Measurements from ENCODE around the gene EEF1A2.

Gene EEF1A2

DNA sequence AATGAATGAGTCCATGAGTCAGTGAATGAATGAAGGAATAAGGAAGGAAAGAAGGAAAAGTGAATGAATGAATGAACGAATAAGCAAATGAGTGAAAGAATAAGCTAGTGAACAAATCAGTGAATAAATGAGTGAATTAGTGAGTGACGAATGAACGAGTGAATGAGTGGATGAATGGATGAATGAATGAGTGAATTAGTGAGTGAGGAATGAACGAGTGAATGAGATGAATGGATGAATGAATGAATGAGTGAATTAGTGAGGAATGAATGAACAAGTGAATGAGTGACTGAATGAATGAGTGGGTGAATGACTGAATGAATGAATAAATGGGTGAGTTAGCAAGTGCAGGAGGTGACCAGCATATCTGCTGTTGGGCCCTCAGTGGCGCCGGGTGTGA lies 44.9 kb upstream of the EEF1A2 start:
- Histone ChIP-seq H3K36me3 (replicated peaks; ENCODE audit: low read depth, low read length) (no peaks in the 10 kb centered on the region), H2AFZ (ENCODE audit: low read depth, low read length) (no peak overlapping the region), H4K20me1 (ENCODE audit: insufficient read depth, low read length) (no peaks in the 10 kb centered on the region; the same call in 1 of the 2 replicates), H3K27me3 (ENCODE audit: low read depth, low read length) (peaks cover 43% of the 10 kb centered on the region), H3K4me3 (ENCODE audit: low read length) (no peak overlapping the region), H3K9me3 (ENCODE audit: insufficient read depth, low read length) (no peaks in the 10 kb centered on the region), H3K4me2 (ENCODE audit: low read length) (no peak overlapping the region), H3K9ac (ENCODE audit: low read length) (no peak overlapping the region), H3K27ac (ENCODE audit: low read length) (no peak overlapping the region), H3K4me1 (ENCODE audit: low read length) (peaks cover 14% of the 10 kb centered on the region), H3K79me2 (ENCODE audit: low read length) (no peaks in the 10 kb centered on the region)
- no peak for TF ChIP-seq EZH2phosphoT487 (IDR thresholded peaks at IDR 0.05; ENCODE audit: low read depth)
- TF ChIP-seq, protein P1, sequence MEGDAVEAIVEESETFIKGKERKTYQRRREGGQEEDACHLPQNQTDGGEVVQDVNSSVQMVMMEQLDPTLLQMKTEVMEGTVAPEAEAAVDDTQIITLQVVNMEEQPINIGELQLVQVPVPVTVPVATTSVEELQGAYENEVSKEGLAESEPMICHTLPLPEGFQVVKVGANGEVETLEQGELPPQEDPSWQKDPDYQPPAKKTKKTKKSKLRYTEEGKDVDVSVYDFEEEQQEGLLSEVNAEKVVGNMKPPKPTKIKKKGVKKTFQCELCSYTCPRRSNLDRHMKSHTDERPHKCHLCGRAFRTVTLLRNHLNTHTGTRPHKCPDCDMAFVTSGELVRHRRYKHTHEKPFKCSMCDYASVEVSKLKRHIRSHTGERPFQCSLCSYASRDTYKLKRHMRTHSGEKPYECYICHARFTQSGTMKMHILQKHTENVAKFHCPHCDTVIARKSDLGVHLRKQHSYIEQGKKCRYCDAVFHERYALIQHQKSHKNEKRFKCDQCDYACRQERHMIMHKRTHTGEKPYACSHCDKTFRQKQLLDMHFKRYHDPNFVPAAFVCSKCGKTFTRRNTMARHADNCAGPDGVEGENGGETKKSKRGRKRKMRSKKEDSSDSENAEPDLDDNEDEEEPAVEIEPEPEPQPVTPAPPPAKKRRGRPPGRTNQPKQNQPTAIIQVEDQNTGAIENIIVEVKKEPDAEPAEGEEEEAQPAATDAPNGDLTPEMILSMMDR (IDR thresholded peaks at IDR 0.05; ENCODE audit: low read depth, low read length), result no peak

DNA sequence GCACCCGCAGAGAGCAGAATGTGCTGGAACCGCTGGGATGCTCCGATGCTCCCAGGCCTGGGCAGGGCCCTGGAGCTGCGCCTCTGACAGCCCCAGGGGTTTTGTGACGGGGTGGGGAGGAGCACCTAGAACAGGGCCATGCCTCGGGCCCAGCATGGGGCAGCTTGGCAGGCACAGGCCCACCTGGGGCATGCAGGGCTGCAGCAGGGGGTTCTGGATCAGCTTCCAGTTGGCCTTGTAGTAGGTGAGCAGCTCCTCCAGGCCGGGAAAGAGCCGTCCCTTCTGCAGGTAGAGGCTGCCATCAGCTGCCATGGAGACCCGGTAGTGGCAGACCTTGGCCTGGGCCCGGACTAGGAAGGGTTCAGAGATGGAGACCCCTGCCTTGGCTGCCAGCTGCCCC lies 44.2 kb upstream of the EEF1A2 start:
- Histone ChIP-seq H3K4me3 (ENCODE audit: low read length) (no peak overlapping the region), H3K9ac (ENCODE audit: low read length) (no peak overlapping the region), H3K27ac (ENCODE audit: low read length) (no peak overlapping the region), H3K4me2 (ENCODE audit: low read length) (peak overlapping the region; percentile 16; the same call in 1 of the 2 replicates), H3K36me3 (replicated peaks; ENCODE audit: low read depth, low read length) (no peaks in the 10 kb centered on the region), H2AFZ (ENCODE audit: low read depth, low read length) (no peak overlapping the region), H3K9me3 (ENCODE audit: insufficient read depth, low read length) (no peaks in the 10 kb centered on the region), H3K27me3 (ENCODE audit: low read depth, low read length) (peaks cover 36% of the 10 kb centered on the region), H3K79me2 (ENCODE audit: low read length) (no peaks in the 10 kb centered on the region), H4K20me1 (ENCODE audit: insufficient read depth, low read length) (no peaks in the 10 kb centered on the region; the same call in 1 of the 2 replicates), H3K4me1 (ENCODE audit: low read length) (peaks cover 20% of the 10 kb centered on the region)
- no peak for TF ChIP-seq EZH2phosphoT487 (IDR thresholded peaks at IDR 0.05; ENCODE audit: low read depth)
- TF ChIP-seq, protein P1 (IDR thresholded peaks at IDR 0.05; ENCODE audit: low read depth, low read length), result no peak

DNA sequence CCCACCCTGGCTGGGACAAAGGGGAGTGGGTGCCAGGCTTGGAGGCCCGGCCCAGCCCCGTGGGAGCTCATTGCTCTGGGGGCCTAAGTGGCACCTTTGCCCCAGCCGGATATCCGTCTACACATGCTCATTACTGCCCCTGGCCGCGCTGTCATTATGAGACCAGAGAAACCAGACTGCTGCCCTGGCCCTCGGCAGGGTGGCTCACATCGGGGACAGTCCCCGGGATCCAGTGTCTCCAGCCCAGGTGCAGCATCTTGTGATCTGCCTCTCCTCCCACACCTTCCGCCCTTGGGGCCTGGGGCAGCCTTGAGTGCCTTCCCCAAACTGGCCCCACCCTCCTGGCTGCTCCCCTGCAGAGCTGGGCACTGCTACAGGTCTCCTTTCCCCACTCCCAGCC lies 43.8 kb upstream of the EEF1A2 start:
- Histone ChIP-seq H3K4me1 (ENCODE audit: low read length) (peaks cover 20% of the 10 kb centered on the region), H3K36me3 (replicated peaks; ENCODE audit: low read depth, low read length) (no peaks in the 10 kb centered on the region), H3K4me2 (ENCODE audit: low read length) (peak overlapping the region; percentile 16; the same call in 1 of the 2 replicates), H4K20me1 (ENCODE audit: insufficient read depth, low read length) (no peaks in the 10 kb centered on the region; the same call in 1 of the 2 replicates), H2AFZ (ENCODE audit: low read depth, low read length) (no peak overlapping the region), H3K27ac (ENCODE audit: low read length) (no peak overlapping the region), H3K27me3 (ENCODE audit: low read depth, low read length) (peaks cover 35% of the 10 kb centered on the region), H3K79me2 (ENCODE audit: low read length) (no peaks in the 10 kb centered on the region), H3K9ac (ENCODE audit: low read length) (no peak overlapping the region), H3K9me3 (ENCODE audit: insufficient read depth, low read length) (no peaks in the 10 kb centered on the region), H3K4me3 (ENCODE audit: low read length) (no peak overlapping the region)
- TF ChIP-seq, protein P1 (IDR thresholded peaks at IDR 0.05; ENCODE audit: low read depth, low read length), result no peak
- TF ChIP-seq EZH2phosphoT487 (IDR thresholded peaks at IDR 0.05; ENCODE audit: low read depth), result no peak

DNA sequence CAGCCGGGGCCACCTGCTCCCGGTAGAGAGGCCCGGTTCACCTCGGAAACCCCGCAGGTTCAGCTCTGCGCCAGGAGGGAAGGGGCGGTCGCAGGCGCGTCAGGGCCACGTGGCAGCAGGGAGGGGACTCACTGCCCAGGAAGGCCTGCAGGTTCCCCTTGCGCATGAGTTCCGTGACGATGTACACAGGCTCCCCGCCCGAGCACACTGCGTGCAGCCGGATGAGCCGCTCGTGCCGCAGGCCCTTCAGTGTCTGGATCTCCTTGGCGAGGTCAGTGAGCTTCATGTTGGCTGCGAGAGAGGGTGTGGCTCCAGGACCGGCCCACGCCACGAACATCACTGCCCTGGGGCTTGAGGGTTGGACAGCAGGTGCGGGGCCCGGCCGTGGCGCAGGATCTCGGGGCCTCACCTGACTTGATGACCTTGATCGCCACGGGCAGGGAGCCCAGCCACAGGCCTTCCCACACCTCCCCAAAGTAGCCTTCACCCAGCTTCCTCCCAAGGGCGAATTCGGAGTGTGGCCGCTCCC lies 43.2 kb upstream of the EEF1A2 start:
- no peaks in the 10 kb centered on the region for H3K9me3 ChIP-seq (ENCODE audit: insufficient read depth, low read length)
- no peak overlapping the region for H3K9ac ChIP-seq (ENCODE audit: low read length)
- no peaks in the 10 kb centered on the region for H3K79me2 ChIP-seq (ENCODE audit: low read length)
- no peak overlapping the region for H3K27ac ChIP-seq (ENCODE audit: low read length)
- no peak for TF ChIP-seq EZH2phosphoT487 (IDR thresholded peaks at IDR 0.05; ENCODE audit: low read depth)
- TF ChIP-seq, protein P1 (IDR thresholded peaks at IDR 0.05; ENCODE audit: low read depth, low read length), result no peak
- no peaks in the 10 kb centered on the region; the same call in 1 of the 2 replicates for H4K20me1 ChIP-seq (ENCODE audit: insufficient read depth, low read length)
- H3K36me3 ChIP-seq (replicated peaks; ENCODE audit: low read depth, low read length), result no peaks in the 10 kb centered on the region
- H3K4me2 ChIP-seq (ENCODE audit: low read length), result peak overlapping the region; percentile 16; the same call in 1 of the 2 replicates
- H2AFZ ChIP-seq (ENCODE audit: low read depth, low read length), result no peak overlapping the region
- H3K4me3 ChIP-seq (ENCODE audit: low read length), result no peak overlapping the region
- H3K27me3 ChIP-seq (ENCODE audit: low read depth, low read length), result peaks cover 35% of the 10 kb centered on the region
- H3K4me1 ChIP-seq (ENCODE audit: low read length), result peaks cover 20% of the 10 kb centered on the region
